ENCODE measurements around the gene ADGRE3.
"Not testable (repeated sequence)": the region's sequence is repeated elsewhere in the genome, so short reads cannot be mapped to it uniquely, and the experiment has no call there.

- TF ChIP-seq, protein P1, sequence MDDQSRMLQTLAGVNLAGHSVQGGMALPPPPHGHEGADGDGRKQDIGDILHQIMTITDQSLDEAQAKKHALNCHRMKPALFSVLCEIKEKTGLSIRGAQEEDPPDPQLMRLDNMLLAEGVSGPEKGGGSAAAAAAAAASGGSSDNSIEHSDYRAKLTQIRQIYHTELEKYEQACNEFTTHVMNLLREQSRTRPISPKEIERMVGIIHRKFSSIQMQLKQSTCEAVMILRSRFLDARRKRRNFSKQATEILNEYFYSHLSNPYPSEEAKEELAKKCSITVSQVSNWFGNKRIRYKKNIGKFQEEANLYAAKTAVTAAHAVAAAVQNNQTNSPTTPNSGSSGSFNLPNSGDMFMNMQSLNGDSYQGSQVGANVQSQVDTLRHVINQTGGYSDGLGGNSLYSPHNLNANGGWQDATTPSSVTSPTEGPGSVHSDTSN (IDR thresholded peaks at IDR 0.05) = not testable (repeated sequence)
- TF ChIP-seq CTCF (IDR thresholded peaks at IDR 0.05); EP300 (IDR thresholded peaks at IDR 0.05); RNF2 (IDR thresholded peaks at IDR 0.05; ENCODE audit: borderline replicate concordance, low read depth); RCOR1 (IDR thresholded peaks at IDR 0.05; ENCODE audit: low read depth, low read length); HMGXB4 (CRISPR knock-in tag; IDR thresholded peaks at IDR 0.05; ENCODE audit: borderline replicate concordance); JUN (IDR thresholded peaks at IDR 0.05); POLR2A (IDR thresholded peaks at IDR 0.05; ENCODE audit: low read length): not testable (repeated sequence)
- TF ChIP-seq, protein P2, sequence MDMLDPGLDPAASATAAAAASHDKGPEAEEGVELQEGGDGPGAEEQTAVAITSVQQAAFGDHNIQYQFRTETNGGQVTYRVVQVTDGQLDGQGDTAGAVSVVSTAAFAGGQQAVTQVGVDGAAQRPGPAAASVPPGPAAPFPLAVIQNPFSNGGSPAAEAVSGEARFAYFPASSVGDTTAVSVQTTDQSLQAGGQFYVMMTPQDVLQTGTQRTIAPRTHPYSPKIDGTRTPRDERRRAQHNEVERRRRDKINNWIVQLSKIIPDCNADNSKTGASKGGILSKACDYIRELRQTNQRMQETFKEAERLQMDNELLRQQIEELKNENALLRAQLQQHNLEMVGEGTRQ (IDR thresholded peaks at IDR 0.05) = not testable (repeated sequence)
These were observed 85.2 kb downstream of the ADGRE3 start for GRCh38 chr19:14589433-14589832.
